ENCODE results near the gene EN2.

EN2 gene

GRCh38 chr7:155469311-155470185 lies 11.6 kb downstream of the EN2 start:
- H3K9ac ChIP-seq (ENCODE audit: low read length) = no peak overlapping the region
- H3K9me3 ChIP-seq (ENCODE audit: low read length) = no peaks in the 10 kb centered on the region
- H3K36me3 ChIP-seq (ENCODE audit: insufficient read depth, low read length) = no peaks in the 10 kb centered on the region
- H3K27me3 ChIP-seq (ENCODE audit: control insufficient read depth in 1 of 2, insufficient read depth in 2 of 2, low read length in 2 of 2) = peaks cover 89 to 100% of the 10 kb centered on the region in 2 donors
- H3K27ac ChIP-seq (ENCODE audit: low read depth, low read length) = no peak overlapping the region
- H3K4me3 ChIP-seq (ENCODE audit: low read depth in 1 of 2, low read length in 2 of 2) = no peak overlapping the region
- H3K4me1 ChIP-seq (ENCODE audit: insufficient read depth, low read length) = peaks cover 8% of the 10 kb centered on the region

- peaks cover 84 to 100% of the 10 kb centered on the region in 2 donors for H3K27me3 ChIP-seq (ENCODE audit: control insufficient read depth in 1 of 2, insufficient read depth in 2 of 2, low read length in 2 of 2)
- H3K4me3 ChIP-seq (ENCODE audit: low read depth in 1 of 2, low read length in 2 of 2) = no peak overlapping the region
- no peak overlapping the region for H3K9ac ChIP-seq (ENCODE audit: low read length)
Observed at GRCh38 chr7:155470186-155470487, 12.2 kb downstream of the EN2 start.

GRCh38 chr7:155470686-155471638 lies 13.0 kb downstream of the EN2 start:
- no peaks in the 10 kb centered on the region for H3K36me3 ChIP-seq (ENCODE audit: insufficient read depth, low read length)
- peaks cover 76 to 100% of the 10 kb centered on the region in 2 donors for H3K27me3 ChIP-seq (ENCODE audit: control insufficient read depth in 1 of 2, insufficient read depth in 2 of 2, low read length in 2 of 2)
- no peak overlapping the region for H3K9ac ChIP-seq (ENCODE audit: low read length)
- no peak overlapping the region for H3K27ac ChIP-seq (ENCODE audit: low read depth, low read length)
- no peak overlapping the region for H3K4me3 ChIP-seq (ENCODE audit: low read depth in 1 of 2, low read length in 2 of 2)
- H3K9me3 ChIP-seq (ENCODE audit: low read length) = peaks cover 7% of the 10 kb centered on the region
- H3K4me1 ChIP-seq (ENCODE audit: insufficient read depth, low read length) = peaks cover 8% of the 10 kb centered on the region

More at GRCh38 chr7:155470186-155470487, 12.2 kb downstream of the EN2 start:
- Histone ChIP-seq H3K9me3 (ENCODE audit: low read length) (no peaks in the 10 kb centered on the region), H3K4me1 (ENCODE audit: insufficient read depth, low read length) (peaks cover 8% of the 10 kb centered on the region), H3K36me3 (ENCODE audit: insufficient read depth, low read length) (no peaks in the 10 kb centered on the region), H3K27ac (ENCODE audit: low read depth, low read length) (no peak overlapping the region)

GRCh38 chr7:155471718-155472117 lies 13.8 kb downstream of the EN2 start:
- H3K9ac ChIP-seq (ENCODE audit: low read length) = no peak overlapping the region
- H3K27ac ChIP-seq (ENCODE audit: low read depth, low read length) = no peak overlapping the region
- H3K4me1 ChIP-seq (ENCODE audit: insufficient read depth, low read length) = peaks cover 4% of the 10 kb centered on the region
- H3K4me3 ChIP-seq (ENCODE audit: low read depth in 1 of 2, low read length in 2 of 2) = no peak overlapping the region
- H3K36me3 ChIP-seq (ENCODE audit: insufficient read depth, low read length) = no peaks in the 10 kb centered on the region
- H3K27me3 ChIP-seq (ENCODE audit: control insufficient read depth in 1 of 2, insufficient read depth in 2 of 2, low read length in 2 of 2) = peaks cover 69 to 100% of the 10 kb centered on the region in 2 donors
- peaks cover 9% of the 10 kb centered on the region for H3K9me3 ChIP-seq (ENCODE audit: low read length)

- Histone ChIP-seq H3K9ac (ENCODE audit: low read length) (no peak overlapping the region), H3K27me3 (ENCODE audit: control insufficient read depth in 1 of 2, insufficient read depth in 2 of 2, low read length in 2 of 2) (peaks cover 15 to 56% of the 10 kb centered on the region in 2 donors), H3K36me3 (ENCODE audit: insufficient read depth, low read length) (no peaks in the 10 kb centered on the region)
Observed at GRCh38 chr7:155477476-155477875, 19.5 kb downstream of the EN2 start.

GRCh38 chr7:155481764-155482163 lies 23.8 kb downstream of the EN2 start:
- H3K36me3 ChIP-seq (ENCODE audit: insufficient read depth, low read length) = no peaks in the 10 kb centered on the region
- H3K27me3 ChIP-seq (ENCODE audit: control insufficient read depth in 1 of 2, insufficient read depth in 2 of 2, low read length in 2 of 2) = peaks cover 17 to 42% of the 10 kb centered on the region in 2 donors
- no peaks in the 10 kb centered on the region for H3K4me1 ChIP-seq (ENCODE audit: insufficient read depth, low read length)
- H3K9me3 ChIP-seq (ENCODE audit: low read length) = no peaks in the 10 kb centered on the region
- no peak overlapping the region for H3K4me3 ChIP-seq (ENCODE audit: low read depth in 1 of 2, low read length in 2 of 2)
- H3K9ac ChIP-seq (ENCODE audit: low read length) = no peak overlapping the region
- H3K27ac ChIP-seq (ENCODE audit: low read depth, low read length) = no peak overlapping the region

More at GRCh38 chr7:155477476-155477875, 19.5 kb downstream of the EN2 start:
- no peaks in the 10 kb centered on the region for H3K4me1 ChIP-seq (ENCODE audit: insufficient read depth, low read length)
- peaks cover 9% of the 10 kb centered on the region for H3K9me3 ChIP-seq (ENCODE audit: low read length)
- H3K27ac ChIP-seq (ENCODE audit: low read depth, low read length) = no peak overlapping the region
- no peak overlapping the region for H3K4me3 ChIP-seq (ENCODE audit: low read depth in 1 of 2, low read length in 2 of 2)

- Histone ChIP-seq H3K9ac (ENCODE audit: low read length) (no peak overlapping the region), H3K9me3 (ENCODE audit: low read length) (no peaks in the 10 kb centered on the region), H3K27ac (ENCODE audit: low read depth, low read length) (no peak overlapping the region), H3K4me1 (ENCODE audit: insufficient read depth, low read length) (no peaks in the 10 kb centered on the region), H3K27me3 (ENCODE audit: control insufficient read depth in 1 of 2, insufficient read depth in 2 of 2, low read length in 2 of 2) (peaks cover 17 to 44% of the 10 kb centered on the region in 2 donors), H3K4me3 (ENCODE audit: low read depth in 1 of 2, low read length in 2 of 2) (no peak overlapping the region), H3K36me3 (ENCODE audit: insufficient read depth, low read length) (no peaks in the 10 kb centered on the region)
Observed at GRCh38 chr7:155482511-155483183, 24.7 kb downstream of the EN2 start.

GRCh38 chr7:155483245-155483644 lies 25.3 kb downstream of the EN2 start:
- Histone ChIP-seq H3K27me3 (ENCODE audit: control insufficient read depth in 1 of 2, insufficient read depth in 2 of 2, low read length in 2 of 2) (peaks cover 17 to 45% of the 10 kb centered on the region in 2 donors), H3K4me1 (ENCODE audit: insufficient read depth, low read length) (no peaks in the 10 kb centered on the region), H3K9me3 (ENCODE audit: low read length) (no peaks in the 10 kb centered on the region), H3K9ac (ENCODE audit: low read length) (no peak overlapping the region), H3K27ac (ENCODE audit: low read depth, low read length) (no peak overlapping the region), H3K36me3 (ENCODE audit: insufficient read depth, low read length) (no peaks in the 10 kb centered on the region), H3K4me3 (ENCODE audit: low read depth in 1 of 2, low read length in 2 of 2) (no peak overlapping the region)

- Histone ChIP-seq H3K27ac (ENCODE audit: low read depth, low read length) (no peak overlapping the region), H3K9me3 (ENCODE audit: low read length) (no peaks in the 10 kb centered on the region), H3K4me1 (ENCODE audit: insufficient read depth, low read length) (no peaks in the 10 kb centered on the region), H3K36me3 (ENCODE audit: insufficient read depth, low read length) (no peaks in the 10 kb centered on the region), H3K4me3 (ENCODE audit: low read depth in 1 of 2, low read length in 2 of 2) (no peak overlapping the region), H3K27me3 (ENCODE audit: control insufficient read depth in 1 of 2, insufficient read depth in 2 of 2, low read length in 2 of 2) (peaks cover 17 to 45% of the 10 kb centered on the region in 2 donors), H3K9ac (ENCODE audit: low read length) (no peak overlapping the region)
Observed at GRCh38 chr7:155483868-155484325, 26.0 kb downstream of the EN2 start.

- Histone ChIP-seq H3K27me3 (ENCODE audit: control insufficient read depth in 1 of 2, insufficient read depth in 2 of 2, low read length in 2 of 2) (peaks cover 17 to 47% of the 10 kb centered on the region in 2 donors), H3K9ac (ENCODE audit: low read length) (no peak overlapping the region), H3K9me3 (ENCODE audit: low read length) (no peaks in the 10 kb centered on the region), H3K4me1 (ENCODE audit: insufficient read depth, low read length) (no peaks in the 10 kb centered on the region), H3K27ac (ENCODE audit: low read depth, low read length) (no peak overlapping the region), H3K4me3 (ENCODE audit: low read depth in 1 of 2, low read length in 2 of 2) (no peak overlapping the region), H3K36me3 (ENCODE audit: insufficient read depth, low read length) (no peaks in the 10 kb centered on the region)
Observed at GRCh38 chr7:155484483-155485399, 26.8 kb downstream of the EN2 start.

Data from muscle layer of colon (tissue), 2 donors.